Measurements from ENCODE around the gene CORO2A.

The CORO2A gene, protein sequence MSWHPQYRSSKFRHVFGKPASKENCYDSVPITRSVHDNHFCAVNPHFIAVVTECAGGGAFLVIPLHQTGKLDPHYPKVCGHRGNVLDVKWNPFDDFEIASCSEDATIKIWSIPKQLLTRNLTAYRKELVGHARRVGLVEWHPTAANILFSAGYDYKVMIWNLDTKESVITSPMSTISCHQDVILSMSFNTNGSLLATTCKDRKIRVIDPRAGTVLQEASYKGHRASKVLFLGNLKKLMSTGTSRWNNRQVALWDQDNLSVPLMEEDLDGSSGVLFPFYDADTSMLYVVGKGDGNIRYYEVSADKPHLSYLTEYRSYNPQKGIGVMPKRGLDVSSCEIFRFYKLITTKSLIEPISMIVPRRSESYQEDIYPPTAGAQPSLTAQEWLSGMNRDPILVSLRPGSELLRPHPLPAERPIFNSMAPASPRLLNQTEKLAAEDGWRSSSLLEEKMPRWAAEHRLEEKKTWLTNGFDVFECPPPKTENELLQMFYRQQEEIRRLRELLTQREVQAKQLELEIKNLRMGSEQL

DNA sequence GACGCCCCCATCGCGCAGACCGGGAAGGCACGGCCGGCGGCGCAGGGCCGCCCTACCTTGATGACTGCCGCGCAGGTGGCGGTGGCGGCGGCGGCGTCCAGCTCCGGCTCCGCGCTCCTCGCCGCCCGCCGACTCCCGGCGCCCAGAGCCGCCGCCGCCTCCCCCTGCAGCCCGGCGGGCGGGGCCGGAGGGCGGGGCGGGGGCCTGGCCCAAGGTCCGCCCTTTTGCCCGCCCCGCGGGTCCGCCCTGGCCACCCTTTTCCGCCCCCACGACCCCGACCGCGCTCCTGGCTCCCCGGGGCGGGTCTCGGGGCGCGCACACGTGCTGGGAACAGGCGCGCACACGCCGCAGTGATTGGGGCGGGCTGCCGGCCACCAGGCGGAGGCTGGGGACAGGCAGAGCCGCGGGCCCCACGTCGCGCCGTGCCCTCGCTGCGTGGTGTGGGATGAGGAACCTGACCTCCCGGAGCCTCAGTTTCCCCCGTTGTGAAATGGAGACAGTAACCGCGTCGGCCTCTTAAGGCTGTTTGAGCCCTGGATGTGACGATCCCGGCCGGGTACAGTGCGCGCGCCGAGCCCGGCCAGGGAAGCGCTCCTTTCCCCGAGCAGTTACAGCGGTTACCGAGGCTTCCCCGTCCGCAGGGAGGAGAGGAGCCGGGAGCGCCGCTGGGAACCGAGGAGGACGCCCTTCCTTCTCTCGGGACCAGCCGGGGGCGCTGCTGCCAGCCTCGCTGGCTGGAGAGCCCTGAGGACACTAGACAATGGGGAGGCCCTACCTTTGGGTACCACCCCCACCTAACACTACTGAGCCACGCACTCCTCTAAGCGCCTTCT is at the start of gene CORO2A:
Gene CORO2A, minus strand, starts transcription at position 135 of the 833 bp plus-strand sequence. CDS start 34,977 bp downstream, outside the sequence.
- DNase-seq: peak; percentile 35

DNA sequence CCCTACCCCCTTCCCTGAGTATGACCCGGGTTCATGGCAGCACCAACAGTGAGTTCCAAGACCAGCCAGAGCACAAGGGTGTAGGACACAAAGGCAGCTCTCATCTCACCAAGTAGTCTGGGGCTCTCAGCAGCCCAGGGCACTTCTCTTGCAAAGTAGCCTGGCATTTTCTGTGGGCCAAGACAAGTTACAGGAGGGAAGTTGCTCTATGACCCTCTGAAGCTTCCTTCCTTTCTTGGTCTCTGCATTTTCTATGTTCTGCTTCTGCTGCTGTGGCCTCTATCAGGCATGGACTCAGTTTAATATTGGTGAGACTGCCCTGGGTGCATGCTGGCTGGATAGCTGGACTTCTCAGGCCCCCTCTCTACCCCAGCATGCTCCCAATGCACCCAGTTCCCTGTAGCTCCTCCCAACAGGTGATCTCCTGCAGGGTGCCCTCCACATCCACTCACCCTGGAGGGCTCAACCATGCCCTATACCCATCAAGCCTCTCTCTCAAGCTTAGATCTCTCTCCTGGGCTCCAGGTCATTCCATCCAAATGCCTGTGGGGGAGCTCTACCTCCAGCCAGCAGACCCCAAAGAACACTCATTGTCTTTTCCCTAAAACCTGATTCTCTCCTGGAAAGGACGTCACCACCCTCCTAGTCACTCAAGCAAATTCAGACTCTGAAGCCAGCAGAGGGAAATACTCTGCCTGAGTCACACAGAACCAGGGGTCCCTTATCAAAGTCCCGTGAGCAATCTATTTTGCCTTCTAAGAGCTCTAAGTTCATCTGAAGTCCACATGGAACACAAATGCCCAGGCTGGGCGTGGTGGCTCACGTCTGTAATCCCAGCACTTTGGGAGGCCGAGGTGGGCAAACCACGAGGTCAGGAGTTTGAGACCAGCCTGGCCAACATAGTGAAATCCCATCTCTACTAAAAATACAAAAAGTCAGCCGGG is 49.2 kb upstream of the CORO2A start:
- DNase-seq: no peak

DNA sequence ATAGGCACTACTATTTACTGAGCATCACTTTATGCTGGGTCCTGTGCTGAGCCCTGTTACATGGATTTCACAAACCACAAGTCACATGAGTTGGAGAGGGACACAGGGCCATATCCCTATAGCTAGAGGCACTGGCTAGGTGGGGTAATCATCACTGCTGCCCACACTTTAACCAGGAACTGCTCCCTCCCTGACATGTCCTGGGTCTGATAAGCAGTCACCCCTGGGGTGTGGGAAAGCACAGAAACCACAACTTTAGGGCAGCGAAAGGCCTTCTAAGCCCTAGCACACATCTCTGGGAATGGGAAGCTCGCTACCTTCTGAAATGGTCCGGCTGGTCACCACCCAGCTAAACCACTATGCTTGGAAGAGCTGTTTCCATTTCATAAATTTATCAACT is 48.0 kb upstream of the CORO2A start:
- no peak for DNase-seq

DNA sequence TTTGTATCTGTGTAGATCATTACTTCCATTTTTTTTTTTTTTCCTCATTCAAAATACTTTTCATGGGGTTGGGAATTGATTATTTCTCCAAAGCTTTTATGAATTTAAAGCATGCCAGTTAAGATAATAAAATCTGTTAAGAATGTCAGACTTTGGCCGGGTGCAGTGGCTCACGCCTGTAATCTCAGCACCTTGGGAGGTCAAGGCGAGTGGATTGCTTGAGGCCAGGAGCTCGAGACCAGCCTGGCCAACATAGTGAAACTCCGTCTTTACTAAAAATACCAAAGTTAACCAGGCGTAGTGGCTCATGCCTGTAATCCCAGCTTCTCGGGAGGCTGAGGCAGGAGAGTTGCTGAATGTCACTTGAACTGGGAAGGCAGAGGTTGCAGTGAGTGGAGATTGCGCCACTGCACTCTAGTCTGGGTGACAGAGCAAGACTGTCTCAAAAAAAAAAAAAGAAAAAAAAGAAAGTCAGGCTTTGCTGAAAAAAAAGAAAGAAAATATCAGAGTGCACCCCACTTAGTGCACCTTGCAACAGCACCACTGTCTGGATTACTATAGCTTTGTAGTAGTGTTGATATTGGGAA is 44.6 kb upstream of the CORO2A start:
- DNase-seq: no peak

DNA sequence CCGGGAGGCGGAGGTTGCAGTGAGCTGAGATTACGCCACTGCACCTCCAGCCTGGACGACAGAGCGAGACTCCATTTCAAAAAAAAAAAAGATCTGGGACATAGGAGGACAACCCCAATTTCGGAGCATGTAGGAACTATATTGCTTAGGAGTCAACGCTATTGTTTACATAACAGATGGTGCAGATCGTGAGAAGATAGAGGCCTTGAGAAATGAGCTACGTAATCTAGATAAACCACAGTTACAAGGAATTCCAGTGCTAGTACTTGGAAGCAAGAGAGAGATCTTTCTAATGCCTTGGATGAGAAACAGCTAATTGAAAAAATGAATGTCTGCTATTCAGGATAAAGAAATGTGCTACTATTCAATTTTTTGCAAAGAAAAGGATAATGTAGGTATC is 42.7 kb upstream of the CORO2A start:
- no peak for DNase-seq

DNA sequence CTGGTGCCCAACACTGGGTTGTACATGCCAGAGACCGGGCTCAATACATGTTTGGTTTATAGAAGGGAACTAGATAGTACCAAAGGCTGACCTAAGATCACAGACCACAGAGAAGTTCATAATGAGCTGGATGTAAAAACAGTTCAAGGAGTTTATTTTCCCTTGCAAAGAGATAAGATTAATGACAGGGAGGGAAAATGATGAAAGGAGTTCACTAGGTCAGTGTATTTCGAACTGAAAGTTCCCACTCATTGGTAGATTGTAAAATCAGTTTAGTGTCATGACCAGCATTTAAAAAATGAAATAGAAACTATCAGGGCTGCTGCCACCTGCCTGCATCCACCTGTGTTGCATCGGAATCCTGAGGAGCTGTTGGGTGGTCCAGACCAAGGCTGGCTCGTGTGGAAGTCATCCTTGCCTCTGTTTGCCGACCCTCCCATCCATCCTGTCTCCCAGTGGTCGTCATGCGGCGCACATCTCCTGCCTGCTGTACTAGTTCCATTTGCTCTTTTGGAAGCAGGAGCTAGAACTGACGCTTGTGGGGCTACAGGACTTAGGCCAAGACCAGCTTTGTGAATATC is 41.9 kb upstream of the CORO2A start:
- no peak for DNase-seq

DNA sequence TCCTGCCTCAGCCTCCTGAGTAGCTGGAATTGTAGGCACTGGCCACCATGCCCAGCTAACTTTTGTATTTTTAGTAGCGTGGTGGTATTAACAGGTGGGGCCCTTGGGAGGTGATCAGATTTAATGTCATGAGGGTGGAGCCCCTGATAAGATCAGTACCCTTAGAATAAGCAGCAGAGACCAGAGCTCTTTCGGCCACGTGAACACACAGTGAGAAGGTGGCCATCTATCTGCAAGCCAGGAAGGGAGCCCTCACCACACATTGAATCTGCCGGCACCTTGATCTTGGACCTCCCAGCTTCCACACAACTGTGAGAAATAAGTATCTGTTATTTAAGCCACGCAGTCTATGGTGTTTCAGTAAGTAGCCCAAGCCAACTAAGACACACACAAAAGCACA is 40.5 kb upstream of the CORO2A start:
- no peak for DNase-seq

DNA sequence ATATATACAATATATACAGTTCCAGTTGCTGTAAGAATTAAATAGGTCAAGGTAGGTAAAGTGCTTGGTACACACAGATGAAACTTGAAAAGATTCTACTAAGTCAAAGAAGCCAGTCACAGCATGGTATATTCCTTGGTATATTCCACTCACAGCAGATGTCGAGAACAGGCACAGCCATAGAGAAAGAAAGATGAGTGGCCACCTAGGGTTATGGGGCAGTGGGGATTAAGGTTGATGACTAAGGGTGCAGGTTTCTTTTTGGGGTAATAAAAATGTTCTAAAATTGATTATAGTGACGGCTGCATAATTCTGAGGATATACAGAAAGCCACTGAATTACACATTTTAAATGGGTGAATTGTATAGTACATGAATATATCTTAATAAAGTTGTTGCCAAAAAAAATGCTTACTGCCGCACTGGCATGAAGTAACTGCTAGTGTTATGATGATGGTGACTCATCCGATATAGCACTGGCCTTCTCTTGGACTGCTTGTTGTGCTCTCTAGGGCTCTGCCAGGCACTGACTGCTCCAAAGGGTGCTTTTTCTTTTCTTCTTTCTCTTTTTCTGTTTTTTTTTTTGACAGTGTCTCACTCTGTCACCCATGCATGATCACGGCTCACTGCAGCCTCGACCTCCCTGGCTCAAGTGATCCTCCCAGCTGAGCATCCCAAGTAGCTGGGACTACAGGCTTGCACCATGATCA is 39.5 kb upstream of the CORO2A start:
- no peak for DNase-seq

DNA sequence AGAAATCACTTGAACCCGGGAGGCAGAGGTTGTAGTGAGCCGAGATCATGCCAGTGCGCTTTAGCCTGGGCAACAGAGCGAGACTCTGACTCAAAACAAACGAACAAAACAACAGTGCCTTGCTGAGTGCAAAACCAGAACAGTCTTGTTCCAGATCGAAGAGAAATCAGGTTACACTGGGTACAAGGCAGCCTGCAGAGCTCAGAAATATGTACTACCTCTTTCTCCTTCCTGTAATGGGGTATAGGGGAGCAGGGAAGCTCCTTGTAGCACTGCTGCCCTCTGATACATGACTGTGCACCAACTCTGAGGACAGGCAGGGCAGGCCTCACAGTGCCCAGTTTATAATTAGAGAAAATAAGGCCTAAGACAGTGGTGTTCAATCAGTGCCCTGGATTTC is 38.4 kb upstream of the CORO2A start:
- DNase-seq: no peak

DNA sequence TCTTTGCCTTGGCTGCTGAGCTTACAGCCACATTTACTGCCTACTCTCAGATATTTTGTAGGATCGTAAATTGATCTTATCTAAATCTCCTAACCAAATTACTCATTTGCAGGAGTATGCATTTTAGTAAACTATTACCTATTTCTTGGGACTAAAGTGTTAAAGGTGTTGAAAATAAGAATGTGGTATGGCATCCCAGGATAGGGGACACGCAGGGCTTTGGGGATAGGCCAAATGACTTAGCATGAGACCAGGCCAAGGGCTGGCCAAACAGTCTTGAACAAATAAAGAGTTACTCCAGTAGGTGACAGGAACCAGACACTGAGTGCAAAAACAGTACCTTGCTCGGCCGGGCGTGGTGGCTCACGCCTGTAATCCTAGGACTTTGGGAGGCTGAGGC is 37.9 kb upstream of the CORO2A start:
- DNase-seq: no peak

DNA sequence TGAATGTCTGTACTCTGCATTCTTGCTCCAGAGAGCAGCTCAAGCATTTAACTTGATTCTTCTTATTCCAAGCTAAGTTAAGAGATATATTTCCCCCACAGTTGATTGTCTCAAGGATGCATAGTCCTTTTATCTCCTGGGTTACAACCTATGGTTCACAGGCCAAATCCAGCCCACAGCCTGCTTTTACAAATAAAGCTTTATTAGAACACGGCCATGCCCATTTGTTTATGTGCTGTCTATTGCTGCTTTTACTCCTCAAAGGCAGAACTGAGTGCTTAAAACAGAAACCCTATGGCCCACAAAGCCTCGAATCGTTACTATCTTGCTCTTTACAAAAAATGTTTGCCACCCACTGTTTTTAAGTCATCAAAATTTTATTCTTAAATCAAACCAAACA is 37.2 kb upstream of the CORO2A start:
- no peak for DNase-seq

DNA sequence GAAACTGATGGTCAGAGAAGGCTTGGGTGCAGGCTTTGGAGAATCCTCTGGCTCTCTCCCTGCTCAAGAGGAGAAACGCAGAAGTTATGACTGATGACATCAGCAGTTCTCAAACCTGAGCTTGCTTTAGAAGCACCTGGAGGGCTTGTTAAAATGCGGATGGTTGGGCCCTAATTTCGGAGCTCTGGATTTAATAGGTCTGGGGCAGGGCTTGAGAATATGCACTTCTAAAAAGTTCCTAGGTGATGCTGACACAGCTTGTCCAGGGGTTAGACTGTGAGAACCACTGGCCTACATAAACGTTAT is 36.6 kb upstream of the CORO2A start:
- DNase-seq: no peak

DNA sequence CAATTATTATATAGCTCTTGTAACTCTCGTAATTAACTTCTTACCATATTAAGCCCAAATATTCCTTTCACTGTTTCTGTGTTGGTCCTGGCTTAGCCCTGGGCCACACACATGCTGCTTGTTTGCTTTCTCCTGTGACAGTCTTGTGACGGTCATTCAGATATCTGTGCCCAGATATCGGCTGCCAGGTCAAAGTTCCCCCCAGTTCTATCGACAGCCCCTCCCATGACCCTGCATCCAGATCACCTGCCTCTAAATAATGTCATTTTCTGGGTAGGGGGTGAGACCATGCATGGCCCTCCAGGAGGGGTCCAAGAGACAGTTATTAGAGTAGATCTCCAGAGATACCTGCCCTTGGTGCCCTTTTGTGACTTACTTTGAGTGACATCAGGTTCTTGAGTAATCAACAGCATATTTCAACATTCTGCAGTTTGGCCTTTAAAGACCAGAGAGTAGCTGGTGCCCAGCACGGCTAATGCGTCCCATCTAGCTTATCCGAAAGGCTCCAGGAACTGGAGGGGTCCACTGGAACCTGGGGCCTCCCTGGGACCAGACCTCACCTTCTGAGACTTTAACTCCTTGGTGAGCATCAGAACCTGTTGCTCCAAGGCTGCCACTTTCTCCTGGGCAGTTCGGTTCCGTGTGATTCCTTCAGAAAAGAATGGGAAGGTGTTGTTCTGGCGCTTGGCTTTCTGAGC is 36.1 kb upstream of the CORO2A start:
- DNase-seq: no peak

DNA sequence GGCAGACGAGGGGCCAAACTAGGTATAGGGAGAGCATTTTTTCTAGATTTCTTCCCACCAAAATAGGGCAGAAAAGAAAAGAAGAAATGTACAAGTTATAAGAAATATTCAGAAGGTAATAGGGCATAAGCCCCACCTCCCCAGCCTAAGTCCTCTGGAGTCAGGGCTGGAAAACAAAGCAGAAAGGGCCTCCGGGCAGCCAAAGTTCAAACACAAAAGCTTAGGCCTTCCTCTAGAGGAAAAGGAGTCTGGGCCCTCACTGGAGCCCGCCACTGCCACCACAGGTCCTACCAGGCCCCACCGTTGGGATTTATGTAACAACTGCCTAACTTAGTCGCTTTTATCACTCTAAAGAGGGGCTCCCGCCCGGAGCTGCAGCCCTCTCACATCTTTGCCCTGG is 35.4 kb upstream of the CORO2A start:
- no peak for DNase-seq

DNA sequence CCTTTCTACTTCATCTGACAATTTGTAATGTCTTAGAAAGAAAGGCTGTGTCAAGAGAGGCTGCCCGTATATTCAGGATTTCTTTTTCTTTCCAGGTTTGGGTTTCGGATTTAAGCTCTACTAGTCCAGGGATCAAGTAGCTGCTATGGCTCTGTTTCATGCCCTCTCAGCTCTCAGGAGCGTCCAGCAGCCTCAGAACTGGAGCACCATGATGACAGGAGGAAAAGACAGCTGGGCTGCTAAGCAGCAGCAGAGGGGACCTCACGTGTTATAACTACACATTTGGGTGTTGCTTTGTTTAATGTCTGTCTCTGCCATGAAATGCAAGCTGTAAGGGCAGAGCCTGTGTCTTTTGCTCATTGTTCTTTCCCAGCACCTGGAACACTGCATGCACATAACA is 34.5 kb upstream of the CORO2A start:
- DNase-seq: no peak

DNA sequence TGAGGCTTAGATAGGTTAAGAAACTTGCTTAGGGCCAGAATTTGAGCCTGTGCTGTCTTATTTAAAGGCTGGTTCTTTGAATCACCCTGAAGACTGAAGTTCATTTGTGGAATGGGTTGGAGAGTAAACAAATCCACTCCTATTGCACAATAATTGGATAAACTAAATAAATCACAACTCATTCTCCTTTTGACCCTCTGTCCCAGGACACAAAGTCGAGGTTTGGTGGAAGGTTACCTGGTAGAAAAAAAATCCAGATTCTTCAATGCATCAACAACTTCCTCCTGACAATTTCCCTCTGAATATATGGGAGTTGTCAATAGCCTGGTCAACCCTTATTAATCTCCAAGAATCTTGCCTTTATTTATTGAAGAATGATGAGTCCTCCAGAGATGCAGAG is 34.1 kb upstream of the CORO2A start:
- no peak for DNase-seq

DNA sequence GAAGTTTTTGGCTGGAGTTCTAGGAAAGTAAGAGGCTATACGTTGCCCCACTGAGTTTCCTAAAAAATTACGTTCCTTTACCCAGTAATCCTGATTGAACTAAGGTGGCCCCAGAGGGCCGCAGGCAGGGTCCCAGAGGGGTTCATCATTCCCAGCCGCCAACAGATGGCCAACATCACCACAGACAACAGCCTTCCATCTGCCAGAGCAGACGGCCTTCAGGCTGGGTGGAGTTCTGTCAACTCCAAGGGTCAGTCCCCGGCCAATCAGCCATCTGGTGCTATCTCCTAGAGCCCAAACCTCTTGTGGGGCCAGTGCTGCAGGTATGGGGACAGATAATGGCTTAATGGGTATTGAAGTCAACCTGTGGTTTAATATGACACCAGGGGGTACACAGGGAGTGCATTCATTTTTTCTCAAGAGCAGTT is 32.6 kb upstream of the CORO2A start:
- no peak for DNase-seq

DNA sequence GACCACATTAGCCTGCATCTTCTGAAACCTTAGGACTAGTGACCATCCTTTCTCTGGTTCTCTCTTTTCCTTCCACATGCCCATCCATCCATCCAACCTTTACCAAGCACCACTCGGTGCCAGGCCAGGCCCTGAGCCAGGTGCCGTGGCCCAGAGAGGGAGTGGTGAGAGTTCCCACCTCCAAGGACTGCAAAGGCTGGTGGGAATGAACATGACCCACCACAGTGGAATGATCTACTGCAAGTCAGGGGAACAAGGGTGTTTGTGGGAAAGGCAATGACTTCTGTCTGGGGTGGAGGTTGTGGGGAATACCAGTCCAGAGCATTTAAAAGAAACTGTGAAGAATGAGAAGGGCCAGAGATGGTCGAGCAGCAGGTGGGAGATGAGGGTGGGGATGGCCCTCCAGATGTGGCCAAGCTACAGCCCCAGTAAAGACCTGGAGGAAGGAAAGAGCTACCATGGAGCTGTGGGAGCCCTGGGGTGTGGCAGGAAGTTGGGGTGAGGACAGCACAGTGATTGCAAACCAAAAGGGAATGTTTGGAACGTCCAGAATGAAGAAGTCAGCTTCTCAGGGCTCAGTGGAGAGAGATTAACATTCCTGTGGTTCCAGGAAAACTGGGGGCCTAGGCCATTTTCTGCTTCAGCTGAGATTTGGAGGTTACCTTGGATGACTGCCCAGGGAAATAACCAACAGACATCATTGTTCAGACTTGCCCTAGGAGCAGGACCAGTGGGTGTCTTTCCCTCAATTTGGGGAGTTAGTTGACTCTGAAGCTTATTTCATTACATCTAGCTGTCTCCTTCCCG is 30.7 kb upstream of the CORO2A start:
- DNase-seq: no peak

DNA sequence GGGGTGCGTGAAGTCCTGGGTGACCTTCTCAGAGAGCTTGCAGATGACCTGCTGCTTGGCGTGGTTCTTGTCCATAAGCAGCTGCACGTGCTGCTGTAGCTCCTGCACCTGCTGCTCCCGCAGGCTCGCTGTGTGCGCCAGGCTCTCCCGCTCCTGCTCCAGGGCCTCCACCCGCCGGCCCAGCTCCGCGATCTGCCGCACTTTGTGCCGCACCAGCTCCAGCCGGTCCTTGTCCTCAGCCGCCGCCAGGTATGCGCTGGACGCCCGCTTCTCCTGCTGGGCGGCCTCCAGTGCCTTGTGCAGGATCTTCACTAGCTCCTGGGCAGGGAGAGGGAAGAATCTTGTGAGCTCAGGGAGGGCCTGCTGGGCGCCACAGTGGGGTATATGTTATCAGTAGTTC is 28.5 kb upstream of the CORO2A start:
- no peak for DNase-seq

DNA sequence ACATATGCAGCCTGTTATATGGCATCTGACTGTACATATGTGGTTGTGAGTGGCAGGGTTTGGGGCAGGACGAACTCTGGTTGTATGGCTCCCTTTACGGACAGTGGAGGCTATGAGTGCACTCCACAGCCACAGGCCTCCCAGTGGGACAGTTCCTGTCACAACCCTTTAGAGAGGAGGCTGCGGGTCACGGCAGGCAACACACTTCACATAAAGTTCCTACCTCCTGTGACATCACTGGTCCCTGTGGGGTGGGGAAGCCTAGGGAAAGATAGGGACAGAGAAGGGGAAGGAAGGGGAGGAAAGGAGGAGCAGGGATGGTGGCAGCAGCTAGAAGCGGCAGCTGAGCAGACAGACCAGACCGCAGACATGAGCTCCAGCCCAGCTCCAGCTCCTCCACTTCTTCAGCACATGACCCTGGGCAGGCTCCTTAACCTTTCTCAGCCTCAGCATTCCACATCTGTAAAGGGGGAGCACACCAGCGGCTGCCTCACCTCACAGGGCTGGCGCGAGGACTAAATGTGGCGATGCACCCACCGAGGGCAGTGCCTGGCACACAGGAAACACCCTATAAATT is 27.4 kb upstream of the CORO2A start:
- DNase-seq: no peak

Data from midbrain (tissue), 1 donor.